Astrocyte of the hippocampus (primary cell): ENCODE results near the gene CLEC2B.

Experiments
- DNase-seq: peaks from one replicate; pipeline ENCODE4 v3.0.0; 2011; ENCODE audit warnings: low read depth, low spot score

Gene CLEC2B

DNA sequence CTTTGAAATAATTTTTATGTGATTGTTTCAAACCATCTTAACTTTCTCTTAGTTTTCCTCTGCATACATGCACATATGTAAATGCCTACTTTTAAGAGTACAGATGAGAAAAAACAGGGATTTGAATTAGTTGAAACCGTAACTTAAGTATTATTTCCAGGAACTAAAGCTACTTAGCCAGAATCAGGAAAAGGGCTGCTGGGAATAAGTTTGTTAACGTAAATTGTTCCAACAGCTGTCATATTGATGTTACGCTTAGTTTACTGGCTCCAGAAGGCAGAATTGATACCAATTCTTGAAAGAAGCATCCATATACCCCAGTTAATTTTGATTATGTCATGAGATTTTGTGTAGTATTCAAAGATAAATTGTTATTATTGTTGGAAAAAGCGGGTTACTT, 59.8 kb downstream of the CLEC2B start:
- no peak for DNase-seq

DNA sequence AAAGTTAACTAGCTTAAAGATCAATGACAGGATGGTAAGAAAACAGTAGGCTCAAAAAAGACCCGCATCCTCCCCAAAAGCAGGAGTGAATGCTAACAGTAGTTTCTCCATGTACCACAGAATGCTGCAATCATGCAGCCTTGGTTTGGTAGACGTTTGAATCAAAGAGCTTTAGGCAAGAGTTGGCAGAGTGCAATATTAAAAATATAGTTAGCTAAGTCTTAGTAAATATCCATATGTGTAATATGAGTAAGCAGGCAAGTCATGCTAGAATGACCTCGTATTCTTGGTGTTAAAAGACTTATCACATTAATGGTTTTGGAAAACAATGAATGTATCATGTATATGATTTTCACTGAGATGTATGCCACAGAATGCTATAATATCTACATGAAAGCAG, 60.6 kb downstream of the CLEC2B start:
- no peak for DNase-seq

DNA sequence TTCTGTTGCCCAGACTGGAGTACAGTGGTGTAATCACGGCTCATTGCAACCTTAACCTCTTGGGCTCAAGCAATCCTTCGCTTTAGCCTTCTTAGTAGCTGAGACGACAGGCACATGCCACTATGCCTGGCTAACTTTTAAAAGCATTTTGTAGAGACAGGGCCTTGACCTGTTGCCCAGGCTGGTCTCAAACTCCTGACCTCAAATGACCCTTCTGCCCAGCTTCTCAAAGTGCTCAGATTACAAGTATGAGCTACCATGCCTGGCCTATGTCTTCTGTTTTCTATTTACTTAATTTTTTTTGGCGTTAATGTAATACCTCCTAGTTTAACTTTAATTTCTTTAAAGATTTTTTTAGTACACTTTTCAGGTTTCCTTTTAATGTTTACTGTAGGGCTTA, 62.4 kb downstream of the CLEC2B start:
- no peak for DNase-seq

DNA sequence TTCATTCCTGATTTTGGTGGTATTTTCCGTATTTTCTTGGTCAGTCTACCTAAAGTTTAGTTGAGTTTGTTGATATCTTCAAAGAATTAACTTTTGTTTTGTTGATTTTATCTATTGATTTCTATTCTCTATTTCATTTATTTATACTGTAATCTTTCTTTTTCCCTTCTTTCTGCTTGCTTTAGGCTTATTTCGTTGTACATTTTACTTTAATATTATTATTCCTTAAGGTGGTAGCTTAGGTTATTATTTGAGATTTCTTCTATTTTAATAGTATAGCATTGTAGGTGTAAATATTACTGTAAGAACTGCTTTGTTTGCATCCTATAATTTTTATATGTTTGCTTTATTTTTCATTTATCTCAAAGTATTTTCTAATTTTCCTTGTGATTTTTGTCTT, 63.3 kb downstream of the CLEC2B start:
- DNase-seq: no peak
